B cell (primary cell): ENCODE measurements around the gene OSBPL1A.

Experiments used
- CTCF ChIP-seq: fragments of 200-600 bp; IDR thresholded peaks from one replicate; pipeline ENCODE4 v1.8.0; 2022; ENCODE audit warnings: antibody characterized with exemption, mild to moderate bottlenecking
- EZH2 ChIP-seq: IDR thresholded peaks from 2 replicates; pipeline ENCODE4 v1.6.1; 2012; ENCODE audit warnings: borderline replicate concordance, low read depth, mild to moderate bottlenecking, moderate library complexity, low read length; ENCODE audit not compliant: insufficient read depth, poor library complexity, severe bottlenecking

DNA sequence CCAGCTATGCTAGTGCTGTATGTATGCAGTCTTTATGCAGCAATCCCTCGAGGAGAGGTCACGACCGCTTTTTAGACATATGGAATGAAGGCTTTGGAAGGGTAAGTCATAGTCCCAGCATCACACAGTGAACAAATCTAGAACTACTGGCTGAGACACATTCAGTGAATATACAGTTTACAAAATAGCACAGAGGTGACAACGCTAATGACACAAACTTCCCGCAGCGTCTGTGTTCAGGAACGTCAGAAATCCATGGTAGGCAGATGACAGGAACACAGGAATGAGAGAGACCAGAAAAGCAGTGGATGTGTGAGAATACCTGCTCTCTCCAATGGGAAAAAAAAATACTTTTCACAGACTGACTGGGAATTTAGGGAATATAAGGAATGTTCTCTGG, 229.1 kb downstream of the OSBPL1A start:
- no peak for TF ChIP-seq EZH2
- TF ChIP-seq CTCF: no peak
